Left lung (tissue), 10 donors: ENCODE data around the gene PUSL1. TPM values are rescaled to one million over a fixed set of nuclear protein-coding genes. Genes with fewer than 3 reads are reported as not detected.

Experiments used
- ATAC-seq: fragments of 200-7000 bp; cut with Tn5 transposase; one replicate; pipeline ENCODE4 v1.9.1; 2020; ENCODE audit warnings: moderate library complexity
- DNase-seq, 4 donors: peaks; one replicate each; pipeline ENCODE4 v3.0.0-alpha.2; 2013 to 2020
- H3K27ac ChIP-seq, 2 donors: fragments of 200-600 bp; sonication (generic) in 1 of 2; one replicate each; pipeline versions ENCODE4 v1.5.0 to v1.8.0; 2020 to 2021
- H3K27me3 ChIP-seq, 2 donors: fragments of 200-600 bp; sonication (generic) in 1 of 2; one replicate each; pipeline versions ENCODE4 v1.5.0 to v1.8.0; 2020 to 2021
- H3K36me3 ChIP-seq, 2 donors: fragments of 200-600 bp; sonication (generic) in 1 of 2; one replicate each; pipeline versions ENCODE4 v1.5.0 to v1.8.0; 2020 to 2021
- H3K4me1 ChIP-seq, 2 donors: fragments of 200-600 bp; one replicate each; pipeline ENCODE4 v1.8.0; 2021
- H3K4me3 ChIP-seq, 2 donors: fragments of 200-600 bp; sonication (generic) in 1 of 2; one replicate each; pipeline versions ENCODE4 v1.5.0 to v1.8.0; 2020 to 2021; ENCODE audit warnings: mild to moderate bottlenecking in 1 of 2
- H3K9me3 ChIP-seq, 2 donors: fragments of 200-600 bp; sonication (generic) in 1 of 2; one replicate each; pipeline versions ENCODE4 v1.5.0 to v1.8.0; 2020 to 2021
- intact Hi-C, 2 donors: fragments of 100-400 bp; cut with DNase I; formaldehyde crosslinking; loops; one replicate each; pipeline versions ENCODE4 v1.11.2 to v1.14.2; 2022
- polyA plus RNA-seq, 6 donors: library from polyadenylated mRNA; unstranded; fragments of 120-200 nt; gene quantifications; one replicate each; pipeline ENCODE4 v1.2.1, GENCODE V29; 2013; ENCODE audit not compliant: insufficient read length in 6 of 6
- total RNA-seq, 2 donors: library from RNA; stranded (reverse); fragmentation: NEBNext Ultra II Directional; extraction: Animal tissue kit (Norgen Biotek cat#: 25700); gene quantifications; one replicate each; pipeline ENCODE4 v1.2.1, GENCODE V29; 2021
- TF ChIP-seq, protein P1 (sequence below), 2 donors: fragments of 200-600 bp; sonication (generic) in 1 of 2; IDR thresholded peaks; one replicate each; pipeline versions ENCODE4 v1.5.0 to v1.8.0; 2021; ENCODE audit warnings: antibody characterized with exemption in 2 of 2
- donor health status: DM: no; HTN: yes; CAD: no.
- donor health status: DM: no; HTN: no; CAD: no.

Gene PUSL1
- total and polyA plus RNA-seq, 8 donors = 4.3 to 18.3 (median 8.7) TPM

DNA sequence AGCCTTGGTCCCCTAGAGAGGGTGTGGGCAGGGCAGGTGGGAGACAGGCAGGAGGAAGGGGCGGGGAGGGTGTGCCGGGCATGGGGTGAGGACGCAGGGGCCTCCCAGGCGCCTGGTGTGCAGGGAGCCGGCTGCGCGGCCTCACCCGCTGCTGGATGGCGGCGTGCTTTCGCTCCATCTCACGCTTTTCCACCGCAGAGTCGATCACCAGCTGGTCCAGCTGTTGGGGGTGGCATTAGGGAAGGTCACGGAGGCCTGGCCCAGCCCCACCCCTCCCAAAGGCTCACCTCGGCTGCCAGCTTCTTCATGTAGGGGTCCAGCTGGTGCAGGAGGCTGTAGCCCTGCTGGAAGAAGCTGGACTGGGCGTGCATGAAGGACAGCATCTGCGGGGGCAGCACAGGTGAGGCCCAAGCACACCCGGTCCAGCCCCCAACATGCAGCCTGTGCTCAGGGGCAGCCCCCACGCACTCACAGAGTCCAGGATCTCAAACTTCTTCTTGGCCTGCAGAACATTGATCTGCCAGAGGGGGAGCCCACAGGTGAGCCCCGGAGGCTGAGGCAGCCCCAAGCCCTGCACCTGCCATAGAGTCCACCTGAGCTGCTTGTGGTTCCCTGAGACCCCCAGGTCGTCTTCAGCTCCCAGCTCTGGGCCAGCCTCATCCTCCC, 8.6 kb upstream of the PUSL1 start:
- TF ChIP-seq, protein P1, sequence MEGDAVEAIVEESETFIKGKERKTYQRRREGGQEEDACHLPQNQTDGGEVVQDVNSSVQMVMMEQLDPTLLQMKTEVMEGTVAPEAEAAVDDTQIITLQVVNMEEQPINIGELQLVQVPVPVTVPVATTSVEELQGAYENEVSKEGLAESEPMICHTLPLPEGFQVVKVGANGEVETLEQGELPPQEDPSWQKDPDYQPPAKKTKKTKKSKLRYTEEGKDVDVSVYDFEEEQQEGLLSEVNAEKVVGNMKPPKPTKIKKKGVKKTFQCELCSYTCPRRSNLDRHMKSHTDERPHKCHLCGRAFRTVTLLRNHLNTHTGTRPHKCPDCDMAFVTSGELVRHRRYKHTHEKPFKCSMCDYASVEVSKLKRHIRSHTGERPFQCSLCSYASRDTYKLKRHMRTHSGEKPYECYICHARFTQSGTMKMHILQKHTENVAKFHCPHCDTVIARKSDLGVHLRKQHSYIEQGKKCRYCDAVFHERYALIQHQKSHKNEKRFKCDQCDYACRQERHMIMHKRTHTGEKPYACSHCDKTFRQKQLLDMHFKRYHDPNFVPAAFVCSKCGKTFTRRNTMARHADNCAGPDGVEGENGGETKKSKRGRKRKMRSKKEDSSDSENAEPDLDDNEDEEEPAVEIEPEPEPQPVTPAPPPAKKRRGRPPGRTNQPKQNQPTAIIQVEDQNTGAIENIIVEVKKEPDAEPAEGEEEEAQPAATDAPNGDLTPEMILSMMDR (IDR thresholded peaks at IDR 0.05) = no peak
- H3K36me3 ChIP-seq = peaks cover 0 to 35% of the 10 kb centered on the region in 2 donors
- no peak for ATAC-seq
- no peak overlapping the region for H3K4me3 ChIP-seq
- H3K27ac ChIP-seq = no peak overlapping the region
- no peaks in the 10 kb centered on the region for H3K27me3 ChIP-seq
- DNase-seq = no peak
- intact Hi-C loops = loop anchor here in 1 of 2 donors (10.0 kb wide), 1 partner anchor 175 kb away; no protein-coding TSS in a partner anchor
- H3K9me3 ChIP-seq = no peaks in the 10 kb centered on the region
- H3K4me1 ChIP-seq = peaks cover 7 to 11% of the 10 kb centered on the region in 2 donors

DNA sequence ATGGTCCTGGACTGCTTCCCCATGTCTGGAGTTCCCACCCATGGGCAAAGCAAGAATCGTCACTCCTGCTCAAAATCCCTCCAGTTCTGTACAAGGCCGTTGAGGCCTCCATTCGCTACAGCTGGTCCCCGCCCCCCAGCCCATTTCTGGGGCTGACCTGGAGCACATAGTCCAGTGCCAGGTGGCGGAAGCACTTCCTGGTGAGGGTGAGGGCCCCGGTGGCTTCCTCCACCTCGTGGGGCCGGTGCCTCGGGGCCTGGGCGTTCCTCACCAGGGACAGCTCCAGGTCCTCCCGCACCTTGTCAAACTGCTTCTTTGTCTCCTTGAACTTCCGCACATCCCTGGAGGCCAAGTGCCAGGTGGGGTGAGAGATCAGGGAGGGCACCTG, 8.1 kb upstream of the PUSL1 start:
- no peaks in the 10 kb centered on the region for H3K9me3 ChIP-seq
- no peak for ATAC-seq
- no peaks in the 10 kb centered on the region for H3K27me3 ChIP-seq
- intact Hi-C loops = no loop called here
- TF ChIP-seq, protein P1 (IDR thresholded peaks at IDR 0.05) = no peak
- H3K4me1 ChIP-seq = peaks cover 12 to 16% of the 10 kb centered on the region in 2 donors
- H3K27ac ChIP-seq = no peak overlapping the region
- no peak overlapping the region for H3K4me3 ChIP-seq
- peaks cover 0 to 30% of the 10 kb centered on the region in 2 donors for H3K36me3 ChIP-seq
- DNase-seq = no peak

DNA sequence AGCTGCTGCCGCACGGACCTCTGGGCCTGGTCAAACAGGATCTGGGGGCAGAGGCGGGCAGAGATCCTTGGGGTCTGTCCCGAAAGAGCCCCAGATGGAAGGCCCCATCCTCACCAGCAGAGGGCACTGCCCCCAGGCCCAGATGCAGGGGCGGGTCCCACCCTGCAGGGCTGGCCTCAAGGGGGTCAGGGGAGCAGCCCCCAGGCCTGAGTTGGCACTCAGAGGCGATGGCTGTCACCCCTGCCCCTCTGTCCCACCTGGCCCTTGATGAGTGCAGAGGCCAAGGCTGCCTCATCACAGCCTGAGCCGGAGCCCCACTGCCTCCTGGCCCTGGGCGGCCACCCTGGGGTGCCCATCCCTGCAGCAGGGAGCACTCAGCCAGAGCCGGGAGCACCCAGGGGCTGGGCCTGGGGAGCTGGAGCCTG, 6.4 kb upstream of the PUSL1 start:
- no peak for DNase-seq
- Histone ChIP-seq H3K4me3 (no peak overlapping the region), H3K27me3 (no peaks in the 10 kb centered on the region), H3K9me3 (no peaks in the 10 kb centered on the region), H3K4me1 (peaks cover 28 to 33% of the 10 kb centered on the region in 2 donors), H3K27ac (no peak overlapping the region), H3K36me3 (peaks cover 0 to 13% of the 10 kb centered on the region in 2 donors)
- ATAC-seq = no peak
- TF ChIP-seq, protein P1 (IDR thresholded peaks at IDR 0.05) = peak in 1 of 2 donors; percentile 35
- intact Hi-C loops = no loop called here

DNA sequence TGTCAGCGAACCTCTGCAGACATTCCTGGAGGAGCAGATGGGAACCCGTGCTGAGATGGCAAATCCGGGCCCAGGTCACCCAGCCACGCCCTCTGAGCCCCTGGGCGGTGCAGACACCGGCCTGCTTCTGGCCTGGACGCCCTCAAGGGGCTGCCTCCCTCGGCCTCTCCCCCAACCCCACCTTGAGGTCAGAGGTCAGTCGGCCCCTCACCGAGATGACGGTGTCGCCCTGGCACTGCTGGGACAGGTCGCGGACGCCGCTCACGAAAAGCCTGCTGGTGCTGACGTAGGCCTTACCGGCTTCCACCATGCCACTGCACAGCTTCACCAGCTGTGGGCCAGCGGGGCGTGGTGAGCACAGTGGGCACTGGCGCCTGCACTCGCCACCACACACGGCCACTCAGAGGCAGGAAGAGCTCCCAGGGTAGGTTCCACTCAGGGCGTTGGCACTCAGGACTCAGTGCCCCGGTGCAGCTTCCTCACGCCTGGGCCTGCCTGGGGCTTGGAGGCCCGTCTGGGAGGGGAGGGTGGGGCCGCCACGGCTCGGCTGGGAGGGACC, 5.4 kb upstream of the PUSL1 start:
- H3K4me3 ChIP-seq = no peak overlapping the region
- no peak for ATAC-seq
- H3K4me1 ChIP-seq = peaks cover 28 to 36% of the 10 kb centered on the region in 2 donors
- no peaks in the 10 kb centered on the region for H3K27me3 ChIP-seq
- DNase-seq = no peak
- H3K27ac ChIP-seq = no peak overlapping the region
- TF ChIP-seq, protein P1 (IDR thresholded peaks at IDR 0.05) = no peak
- intact Hi-C loops = no loop called here
- peaks cover 0 to 8% of the 10 kb centered on the region in 2 donors for H3K36me3 ChIP-seq
- no peaks in the 10 kb centered on the region for H3K9me3 ChIP-seq

DNA sequence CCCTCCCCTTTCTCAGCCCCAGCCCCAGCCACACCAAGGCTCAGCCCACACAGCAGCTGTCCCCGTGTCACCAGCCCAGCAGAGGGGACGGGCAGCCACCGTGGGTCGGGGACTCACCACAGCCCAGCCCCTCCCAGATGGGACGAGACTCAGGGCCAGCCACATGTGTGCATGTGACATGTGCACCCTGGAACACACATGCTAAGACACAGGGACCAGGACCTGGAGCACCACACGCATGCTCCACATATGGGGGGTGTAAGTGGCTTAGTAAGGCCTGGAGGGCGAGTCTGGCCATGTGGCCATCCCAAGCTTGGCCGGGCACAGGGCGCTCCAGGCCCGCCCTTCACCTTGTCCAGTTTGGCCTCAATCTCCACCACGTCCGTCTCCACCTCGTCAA, 4.7 kb upstream of the PUSL1 start:
- intact Hi-C loops = no loop called here
- Histone ChIP-seq H3K36me3 (peaks cover 0 to 4% of the 10 kb centered on the region in 2 donors), H3K9me3 (no peaks in the 10 kb centered on the region), H3K27ac (no peak overlapping the region), H3K27me3 (no peaks in the 10 kb centered on the region), H3K4me1 (peaks cover 28 to 37% of the 10 kb centered on the region in 2 donors), H3K4me3 (no peak overlapping the region)
- ATAC-seq = no peak
- DNase-seq = no peak
- TF ChIP-seq, protein P1 (IDR thresholded peaks at IDR 0.05) = no peak
